ENCODE measurements around the gene CILP2. TPM values are rescaled to one million over a fixed set of nuclear protein-coding genes. Genes with fewer than 3 reads are reported as not detected.
A peak's percentile ranks its signal among the peaks of the same experiment; 100 is the strongest.

The CILP2 gene
- total RNA-seq, 1 donor from 2014 or later, result 1.1 TPM

GRCh38 chr19:19587771-19588170 is 49.7 kb downstream of the CILP2 start:
- Mint-ChIP-seq H3K4me3 (ENCODE audit: unreplicated experiment) (no peak overlapping the region), H3K36me3 (ENCODE audit: unreplicated experiment) (no peaks in the 10 kb centered on the region), H3K27me3 (ENCODE audit: unreplicated experiment) (no peaks in the 10 kb centered on the region), H3K4me1 (ENCODE audit: unreplicated experiment) (peaks cover 14% of the 10 kb centered on the region), H3K27ac (ENCODE audit: unreplicated experiment) (no peak overlapping the region), H3K9me3 (ENCODE audit: unreplicated experiment) (no peaks in the 10 kb centered on the region)
- TF ChIP-seq, protein P1, sequence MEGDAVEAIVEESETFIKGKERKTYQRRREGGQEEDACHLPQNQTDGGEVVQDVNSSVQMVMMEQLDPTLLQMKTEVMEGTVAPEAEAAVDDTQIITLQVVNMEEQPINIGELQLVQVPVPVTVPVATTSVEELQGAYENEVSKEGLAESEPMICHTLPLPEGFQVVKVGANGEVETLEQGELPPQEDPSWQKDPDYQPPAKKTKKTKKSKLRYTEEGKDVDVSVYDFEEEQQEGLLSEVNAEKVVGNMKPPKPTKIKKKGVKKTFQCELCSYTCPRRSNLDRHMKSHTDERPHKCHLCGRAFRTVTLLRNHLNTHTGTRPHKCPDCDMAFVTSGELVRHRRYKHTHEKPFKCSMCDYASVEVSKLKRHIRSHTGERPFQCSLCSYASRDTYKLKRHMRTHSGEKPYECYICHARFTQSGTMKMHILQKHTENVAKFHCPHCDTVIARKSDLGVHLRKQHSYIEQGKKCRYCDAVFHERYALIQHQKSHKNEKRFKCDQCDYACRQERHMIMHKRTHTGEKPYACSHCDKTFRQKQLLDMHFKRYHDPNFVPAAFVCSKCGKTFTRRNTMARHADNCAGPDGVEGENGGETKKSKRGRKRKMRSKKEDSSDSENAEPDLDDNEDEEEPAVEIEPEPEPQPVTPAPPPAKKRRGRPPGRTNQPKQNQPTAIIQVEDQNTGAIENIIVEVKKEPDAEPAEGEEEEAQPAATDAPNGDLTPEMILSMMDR (IDR thresholded peaks at IDR 0.05), result no peak
- DNase-seq (ENCODE audit: extremely low spot score, unreplicated experiment), result no peak

DNA sequence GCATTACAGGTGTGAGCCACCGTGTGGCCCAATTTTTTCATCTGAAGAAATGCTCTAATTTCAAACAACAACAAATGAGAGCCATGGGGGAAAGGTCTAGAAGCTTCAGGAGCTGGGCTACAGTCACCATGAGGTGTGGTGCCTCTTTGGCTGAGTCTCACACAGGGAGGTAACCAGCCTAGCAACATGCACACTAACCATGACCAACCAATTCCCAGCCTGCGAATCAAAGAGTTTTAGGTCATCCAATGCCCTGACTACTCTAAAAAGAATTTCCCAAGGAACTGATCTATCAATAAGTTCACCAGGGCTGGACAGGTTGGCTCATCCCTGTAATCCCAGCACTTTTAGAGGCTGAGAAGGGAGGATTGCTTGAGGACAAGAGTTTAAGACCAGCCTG is 50.5 kb downstream of the CILP2 start:
- Mint-ChIP-seq H3K27me3 (ENCODE audit: unreplicated experiment) (no peaks in the 10 kb centered on the region), H3K27ac (ENCODE audit: unreplicated experiment) (no peak overlapping the region), H3K9me3 (ENCODE audit: unreplicated experiment) (no peaks in the 10 kb centered on the region), H3K36me3 (ENCODE audit: unreplicated experiment) (no peaks in the 10 kb centered on the region), H3K4me3 (ENCODE audit: unreplicated experiment) (no peak overlapping the region), H3K4me1 (ENCODE audit: unreplicated experiment) (peaks cover 14% of the 10 kb centered on the region)
- no peak for DNase-seq (ENCODE audit: extremely low spot score, unreplicated experiment)
- TF ChIP-seq, protein P1 (IDR thresholded peaks at IDR 0.05), result no peak

DNA sequence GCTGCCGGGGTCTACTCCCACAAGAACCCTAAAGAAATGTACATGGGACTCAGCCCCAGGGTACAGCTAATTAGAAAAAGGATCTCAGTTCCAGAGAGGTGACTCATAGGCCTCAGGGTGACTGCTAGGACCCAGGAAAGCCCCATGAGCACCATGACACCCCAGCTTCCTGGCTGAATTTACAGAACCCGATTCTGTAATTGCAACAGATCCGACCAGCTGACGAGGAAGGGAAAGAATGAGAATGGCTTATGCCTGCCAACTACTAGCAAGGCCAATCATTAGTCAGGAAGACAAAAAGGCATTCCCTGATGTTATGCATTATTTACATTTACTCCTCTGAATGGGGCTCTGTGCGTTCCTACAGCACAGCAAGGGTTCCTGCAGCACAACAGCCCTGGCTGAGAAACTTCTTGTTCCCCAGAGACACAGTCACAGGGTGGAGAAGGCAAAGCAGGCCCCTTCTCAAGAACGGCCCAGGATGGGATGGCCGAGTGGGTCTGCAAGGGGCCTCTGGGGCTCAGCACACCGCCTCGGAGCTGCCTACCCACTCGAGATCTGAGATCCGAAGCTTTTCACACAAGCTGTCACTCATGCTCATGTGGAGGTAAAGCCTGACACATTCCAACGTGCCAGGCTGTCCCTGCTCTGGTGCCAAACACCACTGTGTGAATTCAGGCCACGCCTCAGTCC is 53.2 kb downstream of the CILP2 start:
- no peaks in the 10 kb centered on the region for H3K27me3 Mint-ChIP-seq (ENCODE audit: unreplicated experiment)
- H3K36me3 Mint-ChIP-seq (ENCODE audit: unreplicated experiment), result no peaks in the 10 kb centered on the region
- H3K27ac Mint-ChIP-seq (ENCODE audit: unreplicated experiment), result peak overlapping the region; percentile 80
- TF ChIP-seq, protein P1 (IDR thresholded peaks at IDR 0.05), result no peak
- no peak for DNase-seq (ENCODE audit: extremely low spot score, unreplicated experiment)
- no peaks in the 10 kb centered on the region for H3K9me3 Mint-ChIP-seq (ENCODE audit: unreplicated experiment)
- H3K4me3 Mint-ChIP-seq (ENCODE audit: unreplicated experiment), result no peak overlapping the region
- H3K4me1 Mint-ChIP-seq (ENCODE audit: unreplicated experiment), result peaks cover 15% of the 10 kb centered on the region

DNA sequence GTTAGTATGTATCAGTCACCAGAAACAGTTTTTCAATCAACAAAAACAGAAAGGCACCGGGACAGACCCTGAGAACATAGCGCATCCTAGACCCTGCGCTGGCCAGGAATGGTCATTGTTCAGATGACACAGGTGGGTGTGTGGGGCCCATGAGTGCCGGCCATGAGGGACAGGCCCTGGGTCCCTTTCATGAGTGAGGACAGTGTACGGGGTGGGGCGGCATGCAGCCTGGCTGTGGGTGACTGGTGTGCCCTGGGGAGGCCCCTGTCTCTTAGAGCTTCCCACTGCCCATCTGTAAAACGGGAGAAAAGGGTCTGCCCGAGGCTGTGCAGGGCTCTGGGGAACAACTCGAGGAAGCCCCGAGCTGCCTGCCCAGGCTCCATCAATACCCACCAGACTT is 54.6 kb downstream of the CILP2 start:
- Mint-ChIP-seq H3K27ac (ENCODE audit: unreplicated experiment) (no peak overlapping the region), H3K27me3 (ENCODE audit: unreplicated experiment) (no peaks in the 10 kb centered on the region), H3K4me3 (ENCODE audit: unreplicated experiment) (no peak overlapping the region), H3K4me1 (ENCODE audit: unreplicated experiment) (peaks cover 15% of the 10 kb centered on the region), H3K9me3 (ENCODE audit: unreplicated experiment) (no peaks in the 10 kb centered on the region), H3K36me3 (ENCODE audit: unreplicated experiment) (no peaks in the 10 kb centered on the region)
- no peak for DNase-seq (ENCODE audit: extremely low spot score, unreplicated experiment)
- TF ChIP-seq, protein P1 (IDR thresholded peaks at IDR 0.05), result no peak

- no peaks in the 10 kb centered on the region for H3K27me3 Mint-ChIP-seq (ENCODE audit: unreplicated experiment)
- H3K4me3 Mint-ChIP-seq (ENCODE audit: unreplicated experiment), result no peak overlapping the region
- H3K36me3 Mint-ChIP-seq (ENCODE audit: unreplicated experiment), result no peaks in the 10 kb centered on the region
- no peak for DNase-seq (ENCODE audit: extremely low spot score, unreplicated experiment)
- H3K9me3 Mint-ChIP-seq (ENCODE audit: unreplicated experiment), result no peaks in the 10 kb centered on the region
- peaks cover 15% of the 10 kb centered on the region for H3K4me1 Mint-ChIP-seq (ENCODE audit: unreplicated experiment)
- no peak overlapping the region for H3K27ac Mint-ChIP-seq (ENCODE audit: unreplicated experiment)
- TF ChIP-seq, protein P1 (IDR thresholded peaks at IDR 0.05), result no peak
These were observed 56.3 kb downstream of the CILP2 start for GRCh38 chr19:19594381-19594780.

Data from osteocyte (in vitro differentiated cells).